ENCODE data around the gene AATK.

- TF ChIP-seq CTCF (IDR thresholded peaks at IDR 0.05), result no peak
- TF ChIP-seq POLR2A (IDR thresholded peaks at IDR 0.05), result no peak
Measured at GRCh38 chr17:81160747-81161453, 5.1 kb downstream of the AATK start.

Data from thyroid gland (tissue), 4 donors.